Caco-2 (cell line): ENCODE measurements around the gene RGS16. TPM values are rescaled to one million over a fixed set of nuclear protein-coding genes. Genes with fewer than 3 reads are reported as not detected.

Experiments used
- BruUV-seq: library from RNA; stranded (reverse); fragments of 400-500 nt; replicated peaks from 2 replicates; lab custom pipeline; 2021; lab: Mats Ljungman, UMichigan
- CTCF ChIA-PET: fragments of 300-600 bp; sonication (Branson Sonifier 250); formaldehyde crosslinking; loops from one replicate; lab custom pipeline; 2022; ENCODE audit warnings: antibody characterized with exemption; lab: Charles Lee
- POLR2A ChIA-PET: fragments of 300-600 bp; sonication (Branson Sonifier 250); formaldehyde crosslinking; loops from one replicate; lab custom pipeline; 2022; ENCODE audit warnings: antibody characterized with exemption; lab: Charles Lee
- DNase-seq, 2 experiments: peaks; one replicate each; pipeline versions ENCODE4 v3.0.0 to v3.0.0-alpha.2; 2020 to 2022
- H3K27me3 ChIP-seq: replicated peaks from 2 replicates; pipeline ENCODE4 v1.6.0; 2011; ENCODE audit warnings: low read length; ENCODE audit not compliant: control insufficient read depth, insufficient read depth
- H3K36me3 ChIP-seq: 2 replicates; pipeline ENCODE4 v1.5.1; 2011; ENCODE audit warnings: low read length; ENCODE audit not compliant: control insufficient read depth, insufficient read depth
- H3K4me1 ChIP-seq: fragments of 250-450 bp; sonication (Bioruptor Pico); 2 replicates; pipeline ENCODE4 v1.5.1; 2020; ENCODE audit warnings: mild to moderate bottlenecking
- H3K4me3 ChIP-seq: 2 replicates; pipeline ENCODE4 v1.5.1; 2011; ENCODE audit warnings: low read depth, mild to moderate bottlenecking, control low read depth, low read length
- H3K9me3 ChIP-seq: fragments of 250-450 bp; sonication (Bioruptor Pico); 2 replicates; pipeline ENCODE4 v1.5.1; 2020; ENCODE audit warnings: mild to moderate bottlenecking, moderate library complexity
- H3K27ac Mint-ChIP-seq: one replicate; pipeline ENCODE4 v1.8.0; 2022; ENCODE audit warnings: mixed read lengths; ENCODE audit not compliant: unreplicated experiment
- H3K27me3 Mint-ChIP-seq: one replicate; pipeline ENCODE4 v1.8.0; 2022; ENCODE audit warnings: mixed read lengths; ENCODE audit not compliant: insufficient read depth, unreplicated experiment
- H3K36me3 Mint-ChIP-seq: one replicate; pipeline ENCODE4 v1.8.0; 2022; ENCODE audit warnings: mild to moderate bottlenecking, mixed read lengths; ENCODE audit not compliant: insufficient read depth, unreplicated experiment
- H3K4me1 Mint-ChIP-seq: one replicate; pipeline ENCODE4 v1.8.0; 2022; ENCODE audit warnings: low read depth, mixed read lengths; ENCODE audit not compliant: unreplicated experiment
- H3K4me3 Mint-ChIP-seq: one replicate; pipeline ENCODE4 v1.8.0; 2022; ENCODE audit warnings: mild to moderate bottlenecking, moderate library complexity, mixed read lengths; ENCODE audit not compliant: unreplicated experiment
- H3K9me3 Mint-ChIP-seq: one replicate; pipeline ENCODE4 v1.8.0; 2022; ENCODE audit warnings: mixed read lengths; ENCODE audit not compliant: unreplicated experiment
- CTCF ChIP-seq, 2 experiments: fragments of 200-600 bp in 1 of 2; IDR thresholded peaks; 1 replicate in 1 of 2; 2 replicates in 1 of 2; pipeline versions ENCODE4 v1.5.1 to v1.8.0; 2011 to 2022; ENCODE audit warnings: antibody characterized with exemption in 1 of 2, control low read depth in 1 of 2, inconsistent platforms in 1 of 2, low read depth in 1 of 2, low read length in 1 of 2, mild to moderate bottlenecking in 1 of 2, moderate library complexity in 1 of 2; ENCODE audit not compliant: insufficient read depth in 1 of 2, severe bottlenecking in 1 of 2, unreplicated experiment in 1 of 2
- intact Hi-C: fragments of 100-400 bp; cut with micrococcal nuclease; formaldehyde crosslinking; loops from one replicate; pipeline ENCODE4 v1.10.0; 2022; ENCODE audit not compliant: unreplicated experiment
- total RNA-seq: library from RNA; stranded (reverse); gene quantifications from 2 replicates; pipeline ENCODE4 v1.2.3, GENCODE V29; 2022

The RGS16 gene
- total RNA-seq, 1 experiment from 2014 or later = 1.2 TPM

GRCh38 chr1:182560392-182560984 lies 43.7 kb downstream of the RGS16 start:
- no peaks in the 10 kb centered on the region for H3K4me1 ChIP-seq
- Mint-ChIP-seq H3K9me3 (no peaks in the 10 kb centered on the region), H3K4me1 (no peaks in the 10 kb centered on the region), H3K36me3 (no peaks in the 10 kb centered on the region), H3K4me3 (no peak overlapping the region), H3K27me3 (peaks cover 22% of the 10 kb centered on the region), H3K27ac (no peak overlapping the region)
- no peaks in the 10 kb centered on the region for H3K27me3 ChIP-seq
- no peak for TF ChIP-seq CTCF (IDR thresholded peaks at IDR 0.05; ENCODE audit: insufficient read depth in 1 of 2, low read depth in 1 of 2, low read length in 1 of 2, severe bottlenecking in 1 of 2, unreplicated experiment in 1 of 2)
- CTCF ChIA-PET = no interaction called here
- no peak for DNase-seq
- intact Hi-C loops = no loop called here
- H3K9me3 ChIP-seq = no peaks in the 10 kb centered on the region
- POLR2A ChIA-PET = no interaction called here
- no TSS peak for BruUV-seq
- no peak overlapping the region for H3K4me3 ChIP-seq
- H3K36me3 ChIP-seq = no peaks in the 10 kb centered on the region

GRCh38 chr1:182556279-182556678 lies 47.9 kb downstream of the RGS16 start:
- Mint-ChIP-seq H3K4me1 (no peaks in the 10 kb centered on the region), H3K4me3 (no peak overlapping the region), H3K27ac (no peak overlapping the region), H3K27me3 (peaks cover 8% of the 10 kb centered on the region), H3K9me3 (no peaks in the 10 kb centered on the region), H3K36me3 (no peaks in the 10 kb centered on the region)
- intact Hi-C loops = no loop called here
- no peak for DNase-seq
- no peaks in the 10 kb centered on the region for H3K4me1 ChIP-seq
- ChIA-PET CTCF (no interaction called here), POLR2A (no interaction called here)
- no peaks in the 10 kb centered on the region for H3K9me3 ChIP-seq
- H3K4me3 ChIP-seq = no peak overlapping the region
- H3K36me3 ChIP-seq = no peaks in the 10 kb centered on the region
- TF ChIP-seq CTCF (IDR thresholded peaks at IDR 0.05; ENCODE audit: insufficient read depth in 1 of 2, low read depth in 1 of 2, low read length in 1 of 2, severe bottlenecking in 1 of 2, unreplicated experiment in 1 of 2) = no peak
- no TSS peak for BruUV-seq
- H3K27me3 ChIP-seq = no peaks in the 10 kb centered on the region

- Mint-ChIP-seq H3K9me3 (no peaks in the 10 kb centered on the region), H3K36me3 (no peaks in the 10 kb centered on the region), H3K27me3 (peaks cover 8% of the 10 kb centered on the region), H3K27ac (no peak overlapping the region), H3K4me3 (no peak overlapping the region), H3K4me1 (no peaks in the 10 kb centered on the region)
- intact Hi-C loops = no loop called here
- no peaks in the 10 kb centered on the region for H3K27me3 ChIP-seq
- POLR2A ChIA-PET = no interaction called here
- H3K4me1 ChIP-seq = no peaks in the 10 kb centered on the region
- DNase-seq = no peak
- no peaks in the 10 kb centered on the region for H3K36me3 ChIP-seq
- H3K9me3 ChIP-seq = no peaks in the 10 kb centered on the region
- TF ChIP-seq CTCF (IDR thresholded peaks at IDR 0.05; ENCODE audit: insufficient read depth in 1 of 2, low read depth in 1 of 2, low read length in 1 of 2, severe bottlenecking in 1 of 2, unreplicated experiment in 1 of 2) = no peak
- BruUV-seq = no TSS peak
- H3K4me3 ChIP-seq = no peak overlapping the region
- CTCF ChIA-PET = no interaction called here
Observed at GRCh38 chr1:182555493-182555892, 48.7 kb downstream of the RGS16 start.
